Inflammatory macrophage treated with lipopolysaccharide for 4 hours (primary cell): ENCODE measurements around the gene RTL10.
"Not testable (repeated sequence)": the region's sequence is repeated elsewhere in the genome, so short reads cannot be mapped to it uniquely, and the experiment has no call there.

Experiments
- DNase-seq: peaks from one replicate; pipeline ENCODE4 v3.0.0-alpha.2; 2020

Gene RTL10

DNA sequence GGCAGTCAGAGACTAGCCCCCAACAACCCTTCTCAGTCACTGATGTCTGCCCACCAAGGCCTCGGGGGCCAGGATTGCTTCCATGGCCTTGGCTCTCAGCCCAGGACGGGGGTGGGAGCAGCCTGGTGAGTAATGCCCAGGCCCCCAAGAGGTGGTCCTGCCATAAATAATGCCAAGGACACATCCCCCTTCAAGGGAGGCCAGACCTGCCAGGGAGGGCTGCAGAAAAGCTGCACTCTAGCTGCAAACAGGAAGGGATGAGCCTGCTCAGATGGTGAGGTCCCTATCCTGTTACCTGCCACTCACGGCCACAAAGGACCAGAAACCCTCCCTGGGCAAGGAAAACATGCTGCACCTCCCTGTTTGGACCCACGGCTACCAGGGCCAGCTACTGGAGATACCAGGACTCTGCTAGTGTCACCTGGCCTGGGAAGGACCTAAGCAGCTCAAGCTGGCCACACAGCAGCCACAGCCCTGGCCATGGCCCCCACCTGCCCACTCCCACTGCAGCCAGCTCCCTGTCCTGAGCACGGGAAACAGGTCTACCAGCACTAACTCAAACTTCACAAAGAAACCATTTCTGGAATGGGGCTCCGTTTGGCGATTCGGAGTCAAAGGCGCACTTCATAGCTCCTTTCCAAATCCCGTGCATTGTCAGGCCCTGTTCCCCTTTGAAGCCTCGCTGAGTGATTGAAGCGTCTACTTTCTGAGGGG, 12.1 kb downstream of the RTL10 start:
- no peak for DNase-seq

DNA sequence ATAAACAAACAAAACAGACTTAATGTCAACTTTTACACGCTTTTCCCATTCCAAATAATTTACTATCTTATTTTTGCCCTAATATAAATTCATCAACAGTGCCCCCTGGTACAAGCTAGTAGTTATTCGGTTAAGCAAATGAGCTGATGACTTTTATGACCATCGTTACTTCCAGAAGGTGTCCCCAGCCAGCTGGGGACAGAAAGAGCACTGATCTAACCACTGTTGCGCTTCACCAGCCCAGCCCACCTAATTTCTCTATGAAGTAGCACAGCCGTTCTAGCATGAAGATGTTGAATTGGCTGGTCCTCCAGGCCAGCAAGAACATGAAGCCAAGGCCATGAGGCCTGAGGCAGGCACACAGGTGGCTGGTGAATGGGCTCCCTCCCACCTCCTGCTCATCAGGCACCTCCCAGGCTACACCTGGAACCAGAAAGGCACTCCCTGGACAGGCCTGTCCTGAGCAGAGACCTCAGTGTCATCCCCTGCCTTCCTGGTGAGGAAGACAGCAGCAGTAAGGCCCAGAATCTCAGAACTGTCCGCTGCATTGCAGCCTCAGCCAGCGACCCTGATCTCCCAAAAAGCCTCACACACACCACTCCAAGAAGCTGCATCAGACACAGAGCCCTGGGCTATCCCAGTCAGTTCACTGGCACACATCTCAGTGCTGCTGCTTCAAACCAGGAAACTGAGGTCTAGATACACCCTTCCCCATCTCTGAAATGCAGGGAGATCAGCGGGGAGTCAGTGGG, 12.9 kb downstream of the RTL10 start:
- no peak for DNase-seq

DNA sequence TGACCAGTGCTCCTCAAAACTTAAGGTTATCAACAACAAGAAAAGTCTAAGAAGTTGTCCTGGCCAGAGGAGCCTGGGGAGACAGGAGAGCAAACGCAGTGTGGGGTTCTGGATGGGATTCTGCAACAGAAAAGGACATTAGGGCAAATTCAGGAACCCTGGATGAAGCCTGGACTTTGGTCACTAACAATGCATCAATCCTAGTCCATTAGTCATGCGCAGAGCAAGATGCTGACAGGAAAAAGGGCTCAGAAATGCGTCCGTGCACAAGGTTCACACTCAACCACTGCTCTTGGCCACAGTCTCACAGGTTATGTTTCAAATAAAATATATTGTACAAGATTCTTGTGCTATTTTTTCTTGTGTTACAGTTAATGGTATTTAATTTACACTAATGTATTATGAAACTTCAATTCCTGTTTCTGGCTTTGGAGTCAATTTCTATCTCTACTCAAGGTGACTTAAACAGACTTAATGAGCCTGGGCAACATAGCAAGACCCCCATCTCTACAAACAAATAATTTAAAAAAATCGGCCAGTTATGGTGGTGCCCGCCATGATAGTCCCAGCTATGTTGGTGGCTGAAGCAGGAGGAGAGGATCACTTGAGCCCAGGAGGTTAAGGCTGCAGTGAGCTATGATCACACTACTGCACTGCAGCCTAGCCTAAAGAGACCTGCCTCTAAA, 13.6 kb downstream of the RTL10 start:
- DNase-seq = no peak

DNA sequence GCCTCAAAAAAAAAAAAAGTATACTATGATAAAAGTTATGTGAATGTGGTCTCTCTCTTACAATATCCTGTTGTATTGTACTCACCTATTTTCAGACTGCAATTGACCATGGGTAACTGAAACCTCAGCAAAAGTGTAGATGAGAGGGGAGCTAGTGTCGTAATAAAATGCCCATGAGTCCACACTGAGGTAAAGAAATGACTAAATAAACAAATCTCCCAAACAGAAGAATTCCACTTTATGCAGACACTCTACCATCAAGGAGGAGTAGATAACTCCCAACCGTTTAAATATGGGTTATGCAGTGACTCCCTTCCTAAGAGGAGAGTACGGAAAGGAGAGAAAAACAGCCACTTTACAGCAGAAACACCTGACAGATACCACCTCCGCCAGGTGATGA, 14.6 kb downstream of the RTL10 start:
- DNase-seq = no peak

DNA sequence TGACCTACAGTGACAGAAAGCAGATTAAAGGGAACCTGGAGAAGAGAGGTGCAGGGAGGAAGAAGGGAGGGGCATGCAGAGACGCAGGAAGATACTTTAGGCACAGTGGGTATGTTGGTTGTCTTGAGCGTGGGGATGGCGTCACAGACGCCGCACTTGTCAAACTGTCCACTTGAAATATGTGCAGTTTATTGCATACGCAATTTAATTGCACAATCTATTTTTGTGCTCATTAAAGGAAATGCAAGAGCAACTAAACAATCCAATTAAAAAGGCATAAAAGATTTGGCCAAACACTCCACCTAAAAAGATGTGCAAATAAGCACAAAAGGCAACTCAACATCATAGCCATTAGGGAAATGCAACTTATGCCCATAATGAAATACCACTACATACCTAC, 16.8 kb downstream of the RTL10 start:
- DNase-seq = no peak

DNA sequence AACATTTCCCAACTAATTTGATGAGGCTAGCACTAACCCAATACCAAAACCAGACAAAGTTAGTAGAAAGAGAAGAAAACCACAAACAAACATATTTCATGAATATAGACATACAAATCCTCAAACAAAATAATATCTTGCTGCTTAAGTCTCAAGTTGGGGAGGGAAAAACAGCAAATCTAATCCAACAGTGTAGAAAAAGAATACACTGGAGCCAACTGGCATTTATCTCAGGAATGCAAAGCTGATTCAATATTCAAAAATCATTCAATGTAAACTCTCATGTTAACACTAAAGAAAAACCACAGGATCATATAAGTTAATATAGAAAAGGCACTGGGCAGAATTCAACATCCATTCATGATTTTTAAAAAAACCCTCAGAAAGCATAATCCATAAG, 18.2 kb downstream of the RTL10 start:
- no peak for DNase-seq

DNA sequence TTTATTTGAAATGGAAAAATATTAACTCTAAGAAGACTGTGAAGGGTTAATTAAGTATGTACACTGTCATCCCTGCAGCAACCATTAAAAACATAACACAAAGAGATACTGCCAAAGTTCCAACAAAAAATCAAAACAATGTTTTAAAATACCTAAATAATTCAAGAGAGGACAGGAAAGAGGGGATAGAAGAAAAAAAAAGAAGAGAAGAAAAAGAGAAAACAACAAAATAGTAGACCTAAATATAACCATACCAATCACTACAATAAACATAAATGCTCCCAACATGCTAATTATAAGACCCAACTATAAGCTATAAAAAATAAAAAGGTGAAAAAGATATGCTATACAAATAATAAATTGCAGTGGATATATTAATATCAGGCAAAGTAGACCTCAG, 20.1 kb downstream of the RTL10 start:
- no peak for DNase-seq

DNA sequence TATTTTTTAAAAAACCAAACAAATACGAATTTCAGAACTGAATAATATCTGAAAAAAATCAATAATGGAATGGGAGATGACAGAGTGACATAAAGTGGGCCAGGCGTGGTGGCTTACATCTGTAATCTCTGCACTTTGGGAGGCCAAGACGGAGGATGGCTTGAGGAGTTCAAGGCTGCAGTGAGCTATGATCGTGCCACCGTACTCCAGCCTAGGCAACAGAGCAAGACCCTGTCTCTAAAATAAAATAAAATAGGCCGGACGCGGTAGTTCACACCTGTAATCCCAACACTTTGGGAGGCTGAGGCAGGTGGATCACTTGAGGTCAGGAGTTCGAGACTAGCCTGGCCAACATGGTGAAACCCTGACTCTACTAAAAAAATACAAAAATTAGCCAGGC, 21.3 kb downstream of the RTL10 start:
- DNase-seq = not testable (repeated sequence)

DNA sequence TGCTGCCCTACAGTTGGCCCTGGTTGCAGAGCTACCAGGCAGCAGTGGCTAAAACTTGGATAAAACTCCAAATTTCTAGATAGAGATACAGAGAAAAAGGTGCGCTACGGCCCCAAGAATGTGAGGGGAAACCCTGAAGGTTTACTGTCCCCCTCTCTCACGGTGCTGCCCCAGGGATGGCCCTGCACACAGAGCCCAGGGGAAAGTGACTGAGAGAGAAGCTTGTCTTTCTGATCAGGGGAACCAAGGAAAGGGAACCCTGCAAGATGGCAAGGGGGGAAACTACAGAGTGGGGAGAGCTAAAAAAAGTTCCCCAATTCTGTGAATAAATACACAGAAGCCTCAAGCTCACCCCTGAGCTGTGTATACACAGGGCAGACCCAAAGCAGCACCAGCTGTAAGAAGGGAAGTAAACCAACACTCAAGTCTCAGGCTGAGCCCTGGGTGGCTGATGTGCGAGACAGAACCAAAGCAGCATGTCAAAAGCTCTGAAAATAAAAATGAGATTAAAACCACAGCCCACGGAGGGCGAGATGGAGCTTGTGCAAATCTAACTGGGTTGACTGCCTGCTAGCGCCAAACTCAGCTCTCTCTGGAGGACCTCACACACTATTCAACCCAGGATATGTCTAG, 22.1 kb downstream of the RTL10 start:
- no peak for DNase-seq

DNA sequence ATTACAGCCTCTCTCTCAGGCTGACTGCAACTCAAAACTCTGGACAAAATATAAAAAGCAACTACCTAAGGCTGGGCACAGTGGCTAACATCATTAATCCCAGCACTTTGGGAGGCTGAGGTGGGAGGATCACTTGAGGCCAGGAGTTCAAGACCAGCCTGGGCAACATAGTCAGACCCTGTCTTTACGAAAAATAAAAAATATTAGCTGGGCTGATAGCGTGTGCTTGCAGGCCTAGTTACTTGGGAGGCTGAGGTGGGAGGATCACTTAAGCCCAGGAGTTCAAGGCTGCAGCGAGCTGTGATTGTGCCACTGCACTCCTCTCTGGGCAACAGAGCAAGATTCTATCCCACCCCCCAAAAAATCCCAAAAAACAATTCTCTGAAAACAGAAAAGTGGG, 22.7 kb downstream of the RTL10 start:
- DNase-seq = not testable (repeated sequence)

DNA sequence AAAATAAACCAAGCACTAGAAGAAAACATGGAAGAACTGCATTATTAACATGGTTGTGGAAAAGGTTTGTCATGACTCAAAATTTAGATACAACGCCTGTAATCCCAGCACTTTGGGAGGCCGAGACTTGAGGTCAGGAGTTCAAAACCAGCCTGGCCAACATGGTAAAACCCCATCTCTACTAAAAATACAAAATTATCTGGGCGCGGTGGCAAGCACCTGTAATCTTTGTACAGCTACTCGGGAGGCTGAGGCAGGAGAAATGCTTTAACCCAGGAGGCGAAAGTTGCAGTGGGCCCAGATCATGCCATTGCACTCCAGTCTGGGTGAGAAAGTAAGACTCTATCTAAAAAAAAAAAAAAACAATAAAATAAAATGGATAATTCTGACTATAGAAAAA, 23.7 kb downstream of the RTL10 start:
- no peak for DNase-seq

DNA sequence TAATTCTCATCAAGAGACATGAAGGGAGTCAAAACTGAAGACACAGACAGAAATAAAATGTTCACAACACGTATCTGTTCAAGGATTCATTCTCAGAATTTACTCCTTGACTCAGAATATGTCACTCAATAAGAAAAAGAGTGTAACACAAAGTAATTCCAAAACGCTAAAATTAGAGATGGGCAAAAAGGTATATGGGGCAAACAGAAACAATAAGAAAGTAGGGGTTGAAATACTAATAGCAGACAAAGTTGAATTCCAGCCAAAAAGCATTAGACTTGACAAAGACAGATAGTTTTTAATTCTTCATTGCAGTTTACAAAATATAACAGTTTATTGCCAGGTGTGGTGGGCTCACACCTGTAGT, 26.7 kb downstream of the RTL10 start:
- DNase-seq = no peak

DNA sequence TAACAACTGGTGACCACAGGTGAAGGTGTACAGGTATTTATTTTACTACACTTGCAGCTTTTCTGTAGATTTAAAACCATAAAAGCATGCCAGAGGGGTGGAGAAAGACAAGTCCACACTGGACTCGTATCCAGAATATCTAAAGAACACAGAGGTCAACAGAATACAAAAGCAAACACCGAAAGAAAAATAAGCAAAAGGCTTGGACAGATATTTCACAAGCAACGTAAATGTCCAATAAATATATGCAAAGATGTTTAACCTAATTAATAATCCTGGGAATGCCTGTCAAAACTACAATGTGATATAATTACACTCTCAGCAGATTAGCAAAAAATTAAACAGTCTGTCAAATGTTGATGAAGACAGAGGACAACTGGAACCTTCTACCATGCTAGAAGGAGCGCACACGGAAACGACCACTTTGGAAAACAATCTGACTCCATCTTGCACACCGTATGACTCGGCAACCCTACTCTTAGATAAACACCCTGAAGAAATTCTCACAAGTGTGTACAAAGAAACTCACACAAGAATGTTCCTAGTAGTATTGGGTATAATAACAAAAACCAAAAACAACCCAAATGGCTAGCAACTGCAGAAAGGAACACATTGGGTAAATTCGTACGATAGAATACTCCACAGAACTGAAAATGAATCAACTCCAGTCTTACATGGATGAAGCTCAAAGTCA, 27.2 kb downstream of the RTL10 start:
- no peak for DNase-seq

DNA sequence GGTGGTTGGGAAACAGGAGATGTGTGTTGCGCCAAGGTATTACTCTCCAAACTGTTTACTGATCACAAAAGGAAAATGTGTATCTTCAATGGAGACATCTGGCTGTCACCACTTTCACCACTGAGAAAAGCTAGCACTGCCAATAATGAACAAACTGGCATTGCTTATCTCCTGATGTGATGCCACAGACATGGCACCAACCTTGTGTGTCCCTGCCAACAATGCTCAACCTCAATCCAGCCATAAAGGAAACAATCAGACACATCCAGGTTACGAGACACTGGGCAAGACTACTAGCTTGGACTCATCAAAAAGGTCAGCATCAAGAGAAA, 28.1 kb downstream of the RTL10 start:
- no peak for DNase-seq

DNA sequence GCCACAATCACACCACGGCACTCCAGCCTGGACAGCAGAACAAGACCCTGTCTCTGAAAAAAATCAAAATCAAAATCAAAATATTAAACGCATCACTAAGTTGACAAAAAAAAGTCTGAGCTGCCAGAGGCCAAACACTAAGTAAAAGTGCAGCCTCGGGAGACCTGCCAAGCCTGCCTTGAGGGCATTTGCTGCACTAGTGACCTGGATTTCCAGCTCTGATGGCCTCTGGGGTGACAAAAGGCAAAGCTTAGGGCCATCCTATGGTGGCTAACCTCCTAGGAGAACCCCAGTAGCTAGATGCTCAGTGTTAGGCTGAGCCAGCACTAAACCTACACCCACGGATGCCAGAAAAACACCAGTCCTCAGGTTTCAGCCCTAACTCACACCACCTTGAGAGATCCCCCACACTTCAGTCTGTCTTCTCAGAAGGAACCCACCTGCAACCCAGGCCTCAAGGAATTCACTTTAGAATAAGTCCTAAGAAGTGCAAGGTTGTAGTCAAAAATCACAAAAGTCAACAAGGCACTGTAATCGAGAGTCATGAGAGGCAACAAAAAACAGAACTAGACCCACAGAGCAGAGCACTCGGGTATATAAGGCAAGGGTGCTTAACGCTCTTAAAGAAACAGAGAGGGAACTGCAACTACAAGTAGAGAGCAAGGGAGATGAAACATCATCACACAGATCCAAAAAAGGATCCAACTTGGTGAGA, 28.6 kb downstream of the RTL10 start:
- peak; percentile 17 for DNase-seq

DNA sequence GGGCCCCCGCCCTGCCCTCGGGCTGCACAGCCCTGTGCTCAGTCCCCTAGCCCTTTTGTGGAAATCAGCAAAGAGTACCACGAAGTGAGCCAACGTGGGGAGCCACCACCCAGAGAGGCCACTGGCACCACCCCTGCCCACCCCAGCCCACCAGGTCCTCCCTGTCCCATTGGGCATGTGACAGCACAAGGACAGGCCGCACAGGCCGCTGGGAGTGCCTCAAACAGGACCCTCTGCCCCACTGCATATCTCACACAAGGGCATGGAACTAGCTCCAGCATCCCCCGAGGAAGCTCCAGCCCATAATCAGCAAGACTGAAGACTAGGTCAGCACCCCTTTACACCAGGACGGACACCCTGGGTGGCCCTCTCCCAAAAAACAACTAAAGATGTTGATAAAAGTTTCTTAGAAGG, 29.7 kb downstream of the RTL10 start:
- DNase-seq = no peak

DNA sequence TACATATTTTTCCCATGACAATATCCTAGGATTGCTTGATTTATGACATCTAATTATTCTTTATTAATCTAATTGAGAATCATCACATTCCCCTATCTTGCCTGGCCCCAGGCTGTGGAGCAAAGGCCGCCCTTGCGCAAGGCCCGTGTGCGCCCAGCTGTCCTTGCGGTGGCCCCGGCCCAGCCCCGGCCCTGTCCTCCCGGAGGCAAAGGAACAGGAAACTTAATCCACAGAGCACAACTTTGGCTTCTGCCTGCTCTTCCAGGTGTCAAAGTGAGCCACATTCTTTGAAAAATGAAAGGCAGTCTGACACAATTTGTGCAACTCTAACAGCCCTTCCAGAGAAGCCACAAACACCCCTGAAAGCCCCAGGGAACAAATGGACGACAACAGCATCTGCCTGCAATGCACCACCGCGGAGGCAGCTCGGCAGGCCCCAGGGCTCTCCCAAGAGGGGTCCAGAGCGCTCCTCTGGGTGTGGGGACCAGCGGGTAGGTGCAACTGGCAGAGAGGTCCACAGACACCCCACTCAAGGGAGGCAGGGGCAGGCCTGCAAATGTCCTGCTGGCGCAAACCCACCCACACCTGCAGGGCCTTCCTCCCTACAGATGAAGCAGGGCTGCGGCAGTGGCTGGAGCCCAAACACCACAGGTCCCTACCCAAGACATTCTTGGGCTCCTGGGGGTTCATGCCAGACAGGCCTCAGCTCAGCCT, 30.3 kb downstream of the RTL10 start:
- DNase-seq = no peak

DNA sequence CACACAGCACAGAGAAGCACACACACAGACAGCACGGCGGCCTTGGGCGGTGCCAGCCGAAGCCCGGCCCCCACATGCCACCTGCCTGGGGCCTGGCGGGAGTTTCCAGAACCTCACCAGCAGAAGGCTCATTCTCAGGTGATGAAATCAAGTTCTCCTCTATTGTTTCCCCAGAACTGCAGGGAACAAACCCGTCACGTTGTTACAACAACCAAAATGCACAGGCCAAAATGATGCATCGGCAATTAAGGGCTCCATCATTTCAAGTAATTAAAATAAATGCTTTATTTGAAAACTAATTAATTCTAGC, 30.8 kb downstream of the RTL10 start:
- DNase-seq = no peak

DNA sequence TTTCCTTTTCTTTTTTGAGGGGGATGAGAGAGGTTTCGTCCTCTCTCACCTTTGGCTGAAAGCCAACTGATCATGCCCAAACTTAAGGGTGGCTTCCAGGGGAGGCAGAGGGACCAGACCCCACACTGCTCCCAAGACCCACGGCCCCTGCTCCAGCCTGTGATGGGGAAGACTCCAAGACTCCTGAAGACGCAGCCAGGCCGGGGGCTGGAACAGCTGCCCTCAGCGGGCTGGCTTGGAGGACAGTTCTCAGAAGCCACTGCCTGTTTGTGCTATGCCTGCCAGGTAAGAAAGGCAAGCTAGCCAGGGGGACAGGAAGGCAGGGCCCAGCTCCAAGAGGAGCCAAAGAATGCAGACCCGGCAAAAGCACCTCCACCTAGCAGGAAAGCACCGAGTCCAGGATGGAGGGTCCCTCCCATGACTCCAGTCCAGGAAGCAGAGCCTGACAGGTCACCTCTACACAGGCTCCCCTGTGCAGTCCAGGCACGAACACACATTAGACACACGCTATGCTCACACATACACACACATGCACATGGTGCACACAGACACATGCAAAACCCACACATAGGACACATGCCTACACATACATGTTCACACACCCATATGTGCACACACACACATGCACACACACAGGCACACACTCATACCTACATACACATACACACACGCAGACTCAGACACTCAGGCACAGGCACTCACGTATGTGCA, 31.3 kb downstream of the RTL10 start:
- DNase-seq = no peak

DNA sequence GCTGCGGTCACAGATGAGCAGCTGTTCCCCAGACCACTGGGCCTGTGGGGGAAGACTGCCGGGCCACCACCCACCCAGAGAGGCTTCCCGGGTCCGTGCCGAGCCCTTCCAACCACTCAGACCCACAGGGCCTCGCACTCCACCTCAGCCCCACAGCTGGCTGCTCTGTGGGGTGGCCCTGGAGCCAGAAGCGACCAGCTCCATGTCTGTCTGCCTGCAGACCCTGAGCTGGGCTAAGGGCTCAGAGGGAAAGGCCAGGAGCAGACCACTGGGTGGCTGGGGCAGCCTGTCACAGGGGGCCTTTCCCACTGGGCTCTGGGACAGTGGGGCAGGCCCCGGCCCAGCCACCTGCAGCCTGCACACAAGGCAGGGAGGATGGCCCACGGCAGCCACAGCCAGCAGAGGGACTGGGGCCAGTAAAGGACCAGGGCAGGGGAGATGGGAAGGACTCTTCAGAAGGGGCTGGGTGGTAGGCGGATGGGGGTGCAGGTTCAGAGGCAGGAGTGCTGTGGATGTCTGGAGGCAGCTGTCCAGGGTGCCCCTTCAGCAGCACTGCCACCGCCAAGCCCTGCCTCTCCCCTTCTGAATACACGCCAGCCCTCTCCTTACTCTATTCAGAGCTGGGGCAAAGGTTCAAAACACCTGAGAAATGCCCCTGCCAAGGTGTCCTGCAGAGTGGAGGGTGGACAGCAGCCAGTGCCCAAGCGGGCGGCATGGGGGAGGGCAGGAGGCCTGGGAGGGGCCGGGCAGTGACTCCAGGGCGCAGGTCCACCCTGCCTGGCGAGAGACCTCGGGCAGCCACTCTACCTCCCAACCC, 32.2 kb downstream of the RTL10 start:
- no peak for DNase-seq
